Transverse colon (tissue), 4 donors: ENCODE measurements around the gene ENPP6.

Experiments used
- CTCF ChIP-seq, 5 experiments: fragments of 200-600 bp in 3 of 5; fragments of 450-650 bp in 2 of 5; sonication (generic) in 3 of 5; IDR thresholded peaks; 1 replicate in 2 of 5; 2 replicates in 3 of 5; pipeline ENCODE4 v1.5.1; 2016 to 2017; ENCODE audit warnings: antibody characterized with exemption in 5 of 5, inconsistent platforms in 3 of 5, mild to moderate bottlenecking in 2 of 5, moderate library complexity in 1 of 5
- POLR2AphosphoS5 ChIP-seq, 3 donors: sonication (generic); formaldehyde crosslinking; IDR thresholded peaks; one replicate each; pipeline ENCODE4 v1.6.1; 2016; ENCODE audit warnings: antibody characterized with exemption in 3 of 3

- no peak for TF ChIP-seq CTCF (IDR thresholded peaks at IDR 0.05)
- TF ChIP-seq POLR2AphosphoS5 (IDR thresholded peaks at IDR 0.05): no peak
Measured at GRCh38 chr4:184039963-184040383, 177.7 kb downstream of the ENPP6 start.
